IPS-18a (cell line): ENCODE data around the gene POPDC3.

Experiments
- H3K27ac ChIP-seq: one replicate; pipeline ENCODE4 v1.5.1; 2013; ENCODE audit warnings: low read length
- H3K27me3 ChIP-seq: one replicate; pipeline ENCODE4 v1.6.1; 2013; ENCODE audit warnings: mild to moderate bottlenecking, low read length; ENCODE audit not compliant: control insufficient read depth, insufficient read depth
- H3K36me3 ChIP-seq: one replicate; pipeline ENCODE4 v1.6.1; 2013; ENCODE audit warnings: low read depth, low read length; ENCODE audit not compliant: control insufficient read depth
- H3K4me1 ChIP-seq: one replicate; pipeline ENCODE4 v1.6.1; 2013; ENCODE audit warnings: low read depth, low read length; ENCODE audit not compliant: control insufficient read depth
- H3K4me3 ChIP-seq: one replicate; pipeline ENCODE4 v1.5.1; 2013; ENCODE audit warnings: low read length
- H3K9ac ChIP-seq: one replicate; pipeline ENCODE4 v1.6.1; 2013; ENCODE audit warnings: mild to moderate bottlenecking, low read length, moderate library complexity
- H3K9me3 ChIP-seq: one replicate; pipeline ENCODE4 v1.6.1; 2013; ENCODE audit warnings: low read depth, low read length; ENCODE audit not compliant: control insufficient read depth

POPDC3 gene

GRCh38 chr6:105194106-105194505, 14.3 kb upstream of the POPDC3 start:
- H3K27me3 ChIP-seq, result no peaks in the 10 kb centered on the region
- H3K4me1 ChIP-seq, result no peaks in the 10 kb centered on the region
- H3K4me3 ChIP-seq, result no peak overlapping the region
- no peaks in the 10 kb centered on the region for H3K9me3 ChIP-seq
- no peak overlapping the region for H3K9ac ChIP-seq
- H3K36me3 ChIP-seq, result no peaks in the 10 kb centered on the region
- no peak overlapping the region for H3K27ac ChIP-seq

GRCh38 chr6:105193647-105194046, 13.8 kb upstream of the POPDC3 start:
- Histone ChIP-seq H3K27me3 (no peaks in the 10 kb centered on the region), H3K36me3 (no peaks in the 10 kb centered on the region), H3K9ac (no peak overlapping the region), H3K4me1 (no peaks in the 10 kb centered on the region), H3K4me3 (no peak overlapping the region), H3K9me3 (no peaks in the 10 kb centered on the region), H3K27ac (no peak overlapping the region)

- Histone ChIP-seq H3K4me1 (no peaks in the 10 kb centered on the region), H3K9ac (no peak overlapping the region), H3K36me3 (no peaks in the 10 kb centered on the region), H3K27me3 (no peaks in the 10 kb centered on the region), H3K4me3 (no peak overlapping the region), H3K9me3 (no peaks in the 10 kb centered on the region), H3K27ac (no peak overlapping the region)
Measured at GRCh38 chr6:105192707-105193465, 13.1 kb upstream of the POPDC3 start.

GRCh38 chr6:105191351-105191750, 11.5 kb upstream of the POPDC3 start:
- no peak overlapping the region for H3K27ac ChIP-seq

GRCh38 chr6:105189026-105189820, 9.4 kb upstream of the POPDC3 start:
- Histone ChIP-seq H3K36me3 (no peaks in the 10 kb centered on the region), H3K27ac (no peak overlapping the region), H3K4me1 (no peaks in the 10 kb centered on the region), H3K4me3 (no peak overlapping the region), H3K27me3 (no peaks in the 10 kb centered on the region), H3K9me3 (no peaks in the 10 kb centered on the region), H3K9ac (no peak overlapping the region)

More at GRCh38 chr6:105191351-105191750, 11.5 kb upstream of the POPDC3 start:
- Histone ChIP-seq H3K9me3 (no peaks in the 10 kb centered on the region), H3K4me3 (no peak overlapping the region), H3K4me1 (no peaks in the 10 kb centered on the region), H3K27me3 (no peaks in the 10 kb centered on the region), H3K9ac (no peak overlapping the region), H3K36me3 (no peaks in the 10 kb centered on the region)

GRCh38 chr6:105188251-105188650, 8.4 kb upstream of the POPDC3 start:
- Histone ChIP-seq H3K9ac (no peak overlapping the region), H3K36me3 (no peaks in the 10 kb centered on the region), H3K4me1 (peaks cover under 1% of the 10 kb centered on the region), H3K27me3 (no peaks in the 10 kb centered on the region), H3K27ac (no peak overlapping the region), H3K9me3 (no peaks in the 10 kb centered on the region), H3K4me3 (no peak overlapping the region)

- Histone ChIP-seq H3K36me3 (no peaks in the 10 kb centered on the region), H3K4me3 (no peak overlapping the region), H3K27ac (no peak overlapping the region), H3K27me3 (no peaks in the 10 kb centered on the region), H3K4me1 (peaks cover 14% of the 10 kb centered on the region), H3K9me3 (no peaks in the 10 kb centered on the region), H3K9ac (no peak overlapping the region)
Measured at GRCh38 chr6:105186576-105186975, 6.8 kb upstream of the POPDC3 start.

GRCh38 chr6:105184921-105185320, 5.1 kb upstream of the POPDC3 start:
- no peak overlapping the region for H3K4me3 ChIP-seq
- H3K4me1 ChIP-seq, result peaks cover 14% of the 10 kb centered on the region
- H3K27me3 ChIP-seq, result peaks cover 9% of the 10 kb centered on the region
- H3K9ac ChIP-seq, result no peak overlapping the region
- H3K9me3 ChIP-seq, result no peaks in the 10 kb centered on the region
- H3K27ac ChIP-seq, result no peak overlapping the region
- H3K36me3 ChIP-seq, result no peaks in the 10 kb centered on the region

GRCh38 chr6:105181981-105182515, 2.2 kb upstream of the POPDC3 start:
- Histone ChIP-seq H3K9ac (no peak overlapping the region), H3K36me3 (no peaks in the 10 kb centered on the region), H3K9me3 (no peaks in the 10 kb centered on the region), H3K27me3 (peaks cover 31% of the 10 kb centered on the region), H3K4me1 (peaks cover 14% of the 10 kb centered on the region), H3K27ac (no peak overlapping the region), H3K4me3 (no peak overlapping the region)

GRCh38 chr6:105178636-105179035, 1.2 kb downstream of the POPDC3 start:
- Histone ChIP-seq H3K36me3 (no peaks in the 10 kb centered on the region), H3K4me3 (peak overlapping the region; percentile 60), H3K9ac (no peak overlapping the region), H3K4me1 (peaks cover 14% of the 10 kb centered on the region), H3K27ac (no peak overlapping the region), H3K27me3 (peaks cover 31% of the 10 kb centered on the region), H3K9me3 (no peaks in the 10 kb centered on the region)

GRCh38 chr6:105178110-105178509, 1.7 kb downstream of the POPDC3 start:
- peaks cover 13% of the 10 kb centered on the region for H3K4me1 ChIP-seq
- H3K9me3 ChIP-seq, result no peaks in the 10 kb centered on the region
- no peaks in the 10 kb centered on the region for H3K36me3 ChIP-seq
- H3K27me3 ChIP-seq, result peaks cover 31% of the 10 kb centered on the region
- no peak overlapping the region for H3K9ac ChIP-seq
- H3K27ac ChIP-seq, result no peak overlapping the region
- no peak overlapping the region for H3K4me3 ChIP-seq
